NCI-H2227 (cell line): ENCODE data around the gene RBP3.
A peak's percentile ranks its signal among the peaks of the same experiment; 100 is the strongest.

Experiments
- DNase-seq: peaks from one replicate; lab custom pipeline; 2025; ENCODE audit not compliant: unreplicated experiment; lab: John Stamatoyannopoulos, UW

RBP3 gene

DNA sequence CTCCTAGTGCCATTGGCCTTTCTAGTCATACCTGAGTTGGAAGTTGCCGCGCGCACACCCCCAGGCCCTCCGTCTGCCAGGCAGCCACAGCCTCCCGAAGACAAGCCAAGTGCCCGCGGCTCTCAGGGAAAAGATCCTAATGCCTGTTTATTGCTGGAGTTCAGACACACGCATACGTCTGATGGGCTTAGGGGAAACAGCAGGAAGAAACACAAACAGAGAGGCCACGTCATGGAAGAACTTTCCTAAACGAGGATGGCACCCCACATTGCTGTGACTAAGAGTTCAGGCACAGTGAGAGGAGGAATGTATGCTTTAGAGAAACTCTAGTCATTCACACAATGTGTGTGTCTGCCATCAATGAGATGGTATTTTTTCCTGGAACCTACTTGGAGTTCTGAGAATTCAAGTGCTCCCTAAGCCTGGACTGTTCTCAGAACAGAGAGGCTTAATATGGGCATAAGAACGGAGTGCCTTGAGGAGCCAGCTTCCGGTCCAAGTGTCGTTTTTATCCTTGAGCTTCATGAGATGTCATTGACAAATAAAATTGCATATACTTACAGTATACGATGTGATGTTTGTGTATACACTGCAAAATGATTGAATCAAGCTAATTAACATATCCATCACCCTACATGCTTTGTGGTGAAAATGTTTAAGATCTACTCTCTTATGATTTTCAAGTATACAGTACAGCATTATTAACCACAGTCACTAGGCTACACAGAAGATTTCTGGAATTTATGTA lies 11.6 kb upstream of the RBP3 start:
- no peak for DNase-seq

- DNase-seq = no peak
Measured at GRCh38 chr10:47337310-47337709, 10.9 kb upstream of the RBP3 start.

DNA sequence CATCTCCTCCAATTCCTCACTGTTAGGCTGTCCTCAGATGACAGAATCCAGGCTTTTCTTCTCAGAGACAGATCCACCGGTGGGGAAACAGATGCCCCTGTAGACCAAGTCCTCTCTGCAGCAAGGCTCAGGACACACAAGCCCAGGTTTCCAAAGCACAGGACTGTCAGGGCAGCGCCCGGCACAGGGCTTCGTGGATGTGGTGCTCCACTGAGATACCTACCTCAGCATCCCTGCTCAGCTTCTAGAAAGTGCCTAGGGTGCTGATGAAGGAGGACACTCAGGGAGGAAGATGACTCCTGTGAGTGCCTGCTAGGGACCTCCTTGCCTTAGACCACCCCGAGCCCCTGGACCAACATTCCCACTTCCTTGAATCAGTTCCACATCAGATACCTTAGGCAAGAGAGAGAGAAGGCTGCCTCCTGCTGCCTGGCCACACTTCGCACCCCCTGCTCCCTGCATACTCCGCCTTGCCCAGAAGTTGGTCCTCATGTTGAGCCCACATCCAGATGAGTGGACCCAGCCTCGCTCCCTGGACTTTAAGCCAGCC lies 8.9 kb upstream of the RBP3 start:
- DNase-seq = no peak

DNA sequence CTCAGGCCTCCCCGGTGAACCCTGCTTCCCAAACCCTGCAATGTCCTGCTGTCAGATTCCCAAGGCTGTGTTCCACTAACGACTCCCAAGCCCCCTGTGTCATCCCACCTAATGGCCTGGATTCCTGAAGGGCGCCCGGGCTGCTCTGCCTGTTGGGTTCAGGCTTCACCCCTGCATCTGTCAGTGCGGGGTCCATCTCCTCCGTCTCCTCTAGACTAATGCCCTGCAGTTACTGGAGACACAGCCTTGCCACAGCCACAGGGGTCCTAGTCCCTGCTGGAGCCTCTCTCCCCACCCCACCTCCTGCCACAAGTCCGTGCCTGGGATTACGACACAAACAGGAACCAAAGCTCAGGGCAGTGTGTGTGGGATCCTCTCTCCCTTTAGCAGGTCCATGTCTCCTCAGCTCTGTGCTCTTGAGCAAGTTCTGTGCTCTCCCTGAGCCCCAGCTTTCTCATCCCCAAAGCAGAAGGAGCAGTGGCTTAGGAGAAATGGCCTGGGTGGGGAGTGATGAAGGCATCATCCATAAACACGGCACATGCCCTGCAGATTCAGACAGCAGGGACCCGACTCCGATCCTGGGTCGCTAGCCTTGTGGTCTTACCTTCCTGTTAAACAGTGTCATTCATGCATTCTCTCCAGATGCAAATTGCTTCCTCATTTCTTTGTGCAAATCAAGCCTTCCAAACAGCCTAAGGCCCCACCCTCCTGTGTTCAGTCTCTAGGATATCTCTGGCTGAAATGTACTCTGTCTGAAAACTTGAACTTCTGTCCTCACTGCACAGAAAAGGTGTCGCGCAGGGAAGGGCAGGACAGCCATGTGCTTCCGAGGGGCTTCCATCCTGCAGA lies 8.2 kb upstream of the RBP3 start:
- DNase-seq = no peak

DNA sequence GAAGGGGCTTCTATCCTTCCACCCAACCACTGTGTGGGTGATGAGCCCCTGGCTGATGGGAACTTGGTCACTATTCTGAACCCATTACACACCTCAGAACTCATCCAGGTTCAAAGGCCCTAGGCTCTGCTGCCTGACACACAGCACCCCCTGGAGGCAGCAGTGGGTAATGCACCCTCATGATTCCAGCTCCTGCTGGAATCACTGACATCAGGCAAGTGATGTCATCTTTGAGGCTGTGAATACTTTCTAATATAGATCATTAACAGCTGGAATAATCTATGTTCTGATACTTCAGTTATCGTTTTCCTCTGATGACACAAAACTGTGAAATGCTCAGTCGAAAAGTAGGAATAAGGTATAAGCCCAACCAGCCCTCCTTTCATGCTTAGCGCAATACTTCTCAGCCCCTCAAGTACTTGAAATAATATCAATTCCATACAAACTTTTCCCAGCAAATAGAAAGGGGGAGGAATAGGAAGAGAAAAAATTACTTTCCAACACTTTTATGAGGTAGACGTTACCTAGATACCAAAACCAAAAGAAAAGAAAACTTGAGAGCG lies 7.5 kb upstream of the RBP3 start:
- DNase-seq = peak; percentile 13

GRCh38 chr10:47344996-47345870 lies 2.9 kb upstream of the RBP3 start:
- DNase-seq = no peak

DNA sequence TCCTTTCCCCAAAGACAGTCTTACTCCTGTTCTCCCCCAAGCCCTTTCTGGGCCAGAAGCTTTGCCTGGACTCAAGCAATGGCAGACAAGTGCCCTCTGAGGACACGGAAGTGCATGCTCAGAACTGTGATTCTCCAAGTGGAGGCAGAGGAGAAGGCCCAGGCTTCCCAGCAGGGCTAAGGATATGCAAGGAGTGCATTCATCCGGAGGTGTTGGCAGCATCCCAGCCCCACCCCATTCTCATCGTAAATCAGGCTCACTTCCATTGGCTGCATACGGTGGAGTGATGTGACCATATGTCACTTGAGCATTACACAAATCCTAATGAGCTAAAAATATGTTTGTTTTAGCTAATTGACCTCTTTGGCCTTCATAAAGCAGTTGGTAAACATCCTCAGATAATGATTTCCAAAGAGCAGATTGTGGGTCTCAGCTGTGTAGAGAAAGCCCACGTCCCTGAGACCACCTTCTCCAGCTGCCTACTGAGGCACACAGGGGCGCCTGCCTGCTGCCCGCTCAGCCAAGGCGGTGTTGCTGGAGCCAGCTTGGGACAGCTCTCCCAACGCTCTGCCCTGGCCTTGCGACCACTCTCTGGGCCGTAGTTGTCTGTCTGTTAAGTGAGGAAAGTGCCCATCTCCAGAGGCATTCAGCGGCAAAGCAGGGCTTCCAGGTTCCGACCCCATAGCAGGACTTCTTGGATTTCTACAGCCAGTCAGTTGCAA lies 1.4 kb upstream of the RBP3 start:
- DNase-seq = no peak

- DNase-seq = no peak
Measured at GRCh38 chr10:47347303-47347675, 874 bp upstream of the RBP3 start.

GRCh38 chr10:47348661-47349470 lies 703 bp downstream of the RBP3 start:
- DNase-seq = no peak

GRCh38 chr10:47349516-47349915 lies 1.4 kb downstream of the RBP3 start:
- no peak for DNase-seq

DNA sequence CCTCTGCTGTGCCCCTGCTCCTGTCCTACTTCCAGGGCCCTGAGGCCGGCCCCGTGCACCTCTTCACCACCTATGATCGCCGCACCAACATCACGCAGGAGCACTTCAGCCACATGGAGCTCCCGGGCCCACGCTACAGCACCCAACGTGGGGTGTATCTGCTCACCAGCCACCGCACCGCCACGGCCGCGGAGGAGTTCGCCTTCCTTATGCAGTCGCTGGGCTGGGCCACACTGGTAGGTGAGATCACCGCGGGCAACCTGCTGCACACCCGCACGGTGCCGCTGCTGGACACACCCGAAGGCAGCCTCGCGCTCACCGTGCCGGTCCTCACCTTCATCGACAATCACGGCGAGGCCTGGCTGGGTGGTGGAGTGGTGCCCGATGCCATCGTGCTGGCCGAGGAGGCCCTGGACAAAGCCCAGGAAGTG lies 1.8 kb downstream of the RBP3 start:
- no peak for DNase-seq

DNA sequence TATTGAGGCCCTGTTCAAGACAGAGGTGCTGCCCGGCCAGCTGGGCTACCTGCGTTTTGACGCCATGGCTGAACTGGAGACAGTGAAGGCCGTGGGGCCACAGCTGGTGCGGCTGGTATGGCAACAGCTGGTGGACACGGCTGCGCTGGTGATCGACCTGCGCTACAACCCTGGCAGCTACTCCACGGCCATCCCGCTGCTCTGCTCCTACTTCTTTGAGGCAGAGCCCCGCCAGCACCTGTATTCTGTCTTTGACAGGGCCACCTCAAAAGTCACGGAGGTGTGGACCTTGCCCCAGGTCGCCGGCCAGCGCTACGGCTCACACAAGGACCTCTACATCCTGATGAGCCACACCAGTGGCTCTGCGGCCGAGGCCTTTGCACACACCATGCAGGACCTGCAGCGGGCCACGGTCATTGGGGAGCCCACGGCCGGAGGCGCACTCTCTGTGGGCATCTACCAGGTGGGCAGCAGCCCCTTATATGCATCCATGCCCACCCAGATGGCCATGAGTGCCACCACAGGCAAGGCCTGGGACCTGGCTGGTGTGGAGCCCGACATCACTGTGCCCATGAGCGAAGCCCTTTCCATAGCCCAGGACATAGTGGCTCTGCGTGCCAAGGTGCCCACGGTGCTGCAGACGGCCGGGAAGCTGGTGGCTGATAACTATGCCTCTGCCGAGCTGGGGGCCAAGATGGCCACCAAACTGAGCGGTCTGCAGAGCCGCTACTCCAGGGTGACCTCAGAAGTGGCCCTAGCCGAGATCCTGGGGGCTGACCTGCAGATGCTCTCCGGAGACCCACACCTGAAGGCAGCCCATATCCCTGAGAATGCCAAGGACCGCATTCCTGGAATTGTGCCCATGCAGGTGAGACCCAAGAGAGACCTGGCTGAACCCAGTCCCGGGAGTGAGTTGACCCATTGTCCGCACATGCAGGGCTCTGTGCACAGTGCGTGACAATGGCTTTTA lies 2.8 kb downstream of the RBP3 start:
- no peak for DNase-seq

GRCh38 chr10:47351899-47352815 lies 4.0 kb downstream of the RBP3 start:
- no peak for DNase-seq

GRCh38 chr10:47353351-47353750 lies 5.2 kb downstream of the RBP3 start:
- DNase-seq = no peak

- DNase-seq = no peak
Measured at GRCh38 chr10:47354165-47354564, 6.0 kb downstream of the RBP3 start.

GRCh38 chr10:47354900-47355299 lies 6.7 kb downstream of the RBP3 start:
- no peak for DNase-seq

DNA sequence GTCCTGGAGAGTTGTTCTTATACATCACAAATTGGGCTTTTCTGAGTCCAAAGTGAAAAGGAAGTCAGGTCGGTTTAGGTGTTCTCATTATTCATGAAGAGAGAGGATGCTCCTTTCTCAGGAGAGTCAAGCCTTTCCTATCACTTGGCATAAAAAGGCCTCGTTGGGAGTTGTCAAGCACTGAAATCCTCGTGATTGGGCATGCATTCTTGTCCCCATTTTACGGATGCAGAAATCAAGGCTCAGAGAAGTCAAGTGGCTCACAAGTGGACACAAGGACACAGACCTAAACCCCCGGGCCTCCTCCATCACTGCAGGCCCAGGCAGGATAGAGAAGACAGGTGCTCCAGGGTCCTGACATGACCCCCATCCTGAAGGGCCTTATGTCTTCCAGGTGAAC lies 8.5 kb downstream of the RBP3 start:
- no peak for DNase-seq
